Measurements from ENCODE around the gene TPM1. TPM values are rescaled to one million over a fixed set of nuclear protein-coding genes. Genes with fewer than 3 reads are reported as not detected.

Gene TPM1
- total and polyA plus RNA-seq, 8 donors: 196 to 681 (median 587) TPM

- DNase-seq (no peak), ATAC-seq (no peak)
- Histone ChIP-seq H3K4me3 (peak overlapping the region; percentile 89 to 97), H3K9me3 (no peaks in the 10 kb centered on the region), H3K4me1 (peaks cover 54 to 65% of the 10 kb centered on the region in 2 donors), H3K27ac (peak overlapping the region; percentile 88 to 91), H3K36me3 (no peaks in the 10 kb centered on the region), H3K27me3 (peaks cover 0 to 27% of the 10 kb centered on the region in 2 donors)
- no peak for TF ChIP-seq CTCF (IDR thresholded peaks at IDR 0.05)
- intact Hi-C loops (cut with DNase I): loop anchor here in 1 of 2 donors (5.0 to 10.0 kb wide), 3 partner anchors 42 to 355 kb away; no protein-coding TSS in a partner anchor
Observed at GRCh38 chr15:63049783-63050371, 7.3 kb downstream of the TPM1 start.

- Histone ChIP-seq H3K4me1 (peaks cover 62 to 74% of the 10 kb centered on the region in 2 donors), H3K4me3 (no peak overlapping the region), H3K27ac (peak overlapping the region; percentile 64 to 91), H3K27me3 (peaks cover 0 to 19% of the 10 kb centered on the region in 2 donors), H3K36me3 (no peaks in the 10 kb centered on the region), H3K9me3 (no peaks in the 10 kb centered on the region)
- intact Hi-C loops (cut with DNase I): no loop called here
- DNase-seq (no peak), ATAC-seq (no peak)
- TF ChIP-seq CTCF (IDR thresholded peaks at IDR 0.05): no peak
Observed at GRCh38 chr15:63050731-63051155, 8.2 kb downstream of the TPM1 start.

GRCh38 chr15:63051156-63052066, 8.9 kb downstream of the TPM1 start:
- peaks cover 0 to 12% of the 10 kb centered on the region in 2 donors for H3K27me3 ChIP-seq
- intact Hi-C loops (cut with DNase I): no loop called here
- H3K27ac ChIP-seq: peak overlapping the region; percentile 64 to 91
- H3K36me3 ChIP-seq: no peaks in the 10 kb centered on the region
- H3K4me3 ChIP-seq: no peak overlapping the region
- no peak for ATAC-seq
- peaks cover 65 to 79% of the 10 kb centered on the region in 2 donors for H3K4me1 ChIP-seq
- TF ChIP-seq CTCF (IDR thresholded peaks at IDR 0.05): no peak
- H3K9me3 ChIP-seq: no peaks in the 10 kb centered on the region
- DNase-seq: peak in 1 of 4 donors; percentile 44

GRCh38 chr15:63052077-63052841, 9.7 kb downstream of the TPM1 start:
- H3K4me1 ChIP-seq: peaks cover 65 to 79% of the 10 kb centered on the region in 2 donors
- H3K9me3 ChIP-seq: no peaks in the 10 kb centered on the region
- peaks cover 0 to 5% of the 10 kb centered on the region in 2 donors for H3K36me3 ChIP-seq
- no peak for ATAC-seq
- H3K4me3 ChIP-seq: no peak overlapping the region
- intact Hi-C loops (cut with DNase I): no loop called here
- no peak for DNase-seq
- TF ChIP-seq CTCF (IDR thresholded peaks at IDR 0.05): no peak
- H3K27ac ChIP-seq: peak overlapping the region; percentile 64 to 91
- H3K27me3 ChIP-seq: peaks cover 0 to 3% of the 10 kb centered on the region in 2 donors

All from left lung (tissue), 10 donors.